OCI-LY3 (cell line): ENCODE measurements around the gene WDR37.

Experiments used
- H2AFZ ChIP-seq: fragments of 200-600, 300-600 bp; shearing (Covaris generic); 2 replicates; pipeline ENCODE4 v1.6.0; 2014; ENCODE audit warnings: antibody characterized with exemption, low read depth, low read length
- H3K27ac ChIP-seq: fragments of 200-600, 300-600 bp; sonication (generic); 2 replicates; pipeline ENCODE4 v1.5.1; 2014; ENCODE audit warnings: mild to moderate bottlenecking, low read length, moderate library complexity, mixed read lengths
- H3K27me3 ChIP-seq: fragments of 200-600, 300-600 bp; sonication (generic); 2 replicates; pipeline ENCODE4 v1.6.1; 2014; ENCODE audit warnings: low read depth, low read length, mixed read lengths
- H3K36me3 ChIP-seq: fragments of 200-600, 300-600 bp; sonication (generic); replicated peaks from 2 replicates; pipeline ENCODE3; 2014; ENCODE audit warnings: low read depth, low read length, mixed read lengths
- H3K4me1 ChIP-seq: fragments of 300-600, 200-600 bp; sonication (generic); 2 replicates; pipeline ENCODE4 v1.6.1; 2014; ENCODE audit warnings: low read length, mixed read lengths
- H3K4me2 ChIP-seq: fragments of 200-600, 300-600 bp; sonication (generic); 2 replicates; pipeline ENCODE4 v1.6.1; 2014; ENCODE audit warnings: low read length, mixed read lengths
- H3K4me3 ChIP-seq: fragments of 300-600, 200-600 bp; sonication (generic); 2 replicates; pipeline ENCODE4 v1.5.1; 2014; ENCODE audit warnings: antibody characterized with exemption, mild to moderate bottlenecking, low read length, moderate library complexity
- H3K79me2 ChIP-seq: fragments of 300-600, 200-600 bp; shearing (Covaris generic); 2 replicates; pipeline ENCODE4 v1.6.1; 2014; ENCODE audit warnings: mild to moderate bottlenecking, low read length, mixed read lengths
- H3K9ac ChIP-seq: fragments of 300-600, 200-600 bp; shearing (Covaris generic); 2 replicates; pipeline ENCODE4 v1.6.0; 2014; ENCODE audit warnings: mild to moderate bottlenecking, low read length, moderate library complexity
- H3K9me3 ChIP-seq: fragments of 200-600, 300-600 bp; shearing (Covaris generic); 2 replicates; pipeline ENCODE4 v1.6.1; 2014; ENCODE audit warnings: low read length, mixed read lengths; ENCODE audit not compliant: insufficient read depth
- H4K20me1 ChIP-seq: fragments of 200-600, 300-600 bp; sonication (generic); 2 replicates; pipeline ENCODE4 v1.6.1; 2016; ENCODE audit warnings: low read length, mixed read lengths; ENCODE audit not compliant: insufficient read depth
- EZH2phosphoT487 ChIP-seq: fragments of 200-600 bp; shearing (Covaris generic); IDR thresholded peaks from 2 replicates; pipeline ENCODE4 v1.6.1; 2018; ENCODE audit warnings: antibody characterized with exemption, mixed run types, low read depth
- TF ChIP-seq, protein P1 (sequence below): fragments of 200-600, 300-600 bp; sonication (generic); IDR thresholded peaks from 2 replicates; pipeline ENCODE4 v1.5.1; 2014; ENCODE audit warnings: antibody characterized with exemption, low read length, low read depth

WDR37 gene

DNA sequence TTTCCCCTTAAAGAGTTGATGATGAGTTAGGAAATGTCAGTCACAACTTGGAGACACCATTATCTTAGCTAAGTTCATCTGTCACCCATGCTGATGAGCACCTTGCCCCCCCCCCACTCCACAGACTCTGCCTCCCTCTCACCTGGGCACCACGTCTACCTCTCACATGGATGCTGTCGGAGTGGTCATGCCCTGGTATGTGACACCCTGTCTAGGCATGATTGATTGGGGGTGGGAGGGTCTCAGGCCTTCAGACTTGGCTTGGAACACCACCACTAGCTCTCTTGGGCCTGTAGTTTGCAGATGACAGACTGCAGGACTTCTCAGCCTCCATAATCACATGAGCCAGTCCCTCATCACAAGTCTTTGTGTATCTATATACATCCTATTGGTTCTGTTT is 78.0 kb downstream of the WDR37 start:
- Histone ChIP-seq H3K4me3 (no peak overlapping the region), H3K9me3 (no peaks in the 10 kb centered on the region), H3K27ac (no peak overlapping the region), H3K79me2 (no peaks in the 10 kb centered on the region), H2AFZ (no peak overlapping the region), H3K9ac (no peak overlapping the region), H3K36me3 (peaks cover 8% of the 10 kb centered on the region), H3K4me1 (no peaks in the 10 kb centered on the region), H3K4me2 (no peak overlapping the region), H4K20me1 (no peaks in the 10 kb centered on the region), H3K27me3 (no peaks in the 10 kb centered on the region)
- TF ChIP-seq EZH2phosphoT487 = no peak
- TF ChIP-seq, protein P1, sequence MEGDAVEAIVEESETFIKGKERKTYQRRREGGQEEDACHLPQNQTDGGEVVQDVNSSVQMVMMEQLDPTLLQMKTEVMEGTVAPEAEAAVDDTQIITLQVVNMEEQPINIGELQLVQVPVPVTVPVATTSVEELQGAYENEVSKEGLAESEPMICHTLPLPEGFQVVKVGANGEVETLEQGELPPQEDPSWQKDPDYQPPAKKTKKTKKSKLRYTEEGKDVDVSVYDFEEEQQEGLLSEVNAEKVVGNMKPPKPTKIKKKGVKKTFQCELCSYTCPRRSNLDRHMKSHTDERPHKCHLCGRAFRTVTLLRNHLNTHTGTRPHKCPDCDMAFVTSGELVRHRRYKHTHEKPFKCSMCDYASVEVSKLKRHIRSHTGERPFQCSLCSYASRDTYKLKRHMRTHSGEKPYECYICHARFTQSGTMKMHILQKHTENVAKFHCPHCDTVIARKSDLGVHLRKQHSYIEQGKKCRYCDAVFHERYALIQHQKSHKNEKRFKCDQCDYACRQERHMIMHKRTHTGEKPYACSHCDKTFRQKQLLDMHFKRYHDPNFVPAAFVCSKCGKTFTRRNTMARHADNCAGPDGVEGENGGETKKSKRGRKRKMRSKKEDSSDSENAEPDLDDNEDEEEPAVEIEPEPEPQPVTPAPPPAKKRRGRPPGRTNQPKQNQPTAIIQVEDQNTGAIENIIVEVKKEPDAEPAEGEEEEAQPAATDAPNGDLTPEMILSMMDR = no peak

DNA sequence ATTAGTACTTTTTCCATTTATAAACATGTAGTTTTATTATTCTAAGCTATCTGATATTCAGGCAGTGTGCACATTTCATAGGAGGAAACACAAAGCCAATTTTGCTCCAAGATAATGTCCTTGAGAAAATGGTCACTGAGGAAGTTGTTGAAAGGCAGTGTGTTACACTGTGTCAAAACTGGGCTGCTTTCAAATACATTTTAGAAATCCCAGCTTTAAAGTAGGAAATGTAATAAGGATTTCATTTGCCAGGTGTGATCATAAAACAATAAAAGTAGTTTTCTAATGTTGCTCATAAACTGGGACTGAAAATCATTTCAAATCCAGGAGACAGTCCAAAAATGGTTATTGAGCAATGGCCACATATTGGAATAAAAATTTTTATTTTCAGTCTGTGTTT is 80.1 kb downstream of the WDR37 start:
- Histone ChIP-seq H3K9ac (no peak overlapping the region), H3K9me3 (no peaks in the 10 kb centered on the region), H3K27me3 (no peaks in the 10 kb centered on the region), H3K4me3 (no peak overlapping the region), H2AFZ (no peak overlapping the region), H3K79me2 (no peaks in the 10 kb centered on the region), H4K20me1 (no peaks in the 10 kb centered on the region), H3K36me3 (no peaks in the 10 kb centered on the region), H3K4me2 (no peak overlapping the region), H3K27ac (no peak overlapping the region), H3K4me1 (no peaks in the 10 kb centered on the region)
- TF ChIP-seq EZH2phosphoT487 = no peak
- TF ChIP-seq, protein P1 = no peak

DNA sequence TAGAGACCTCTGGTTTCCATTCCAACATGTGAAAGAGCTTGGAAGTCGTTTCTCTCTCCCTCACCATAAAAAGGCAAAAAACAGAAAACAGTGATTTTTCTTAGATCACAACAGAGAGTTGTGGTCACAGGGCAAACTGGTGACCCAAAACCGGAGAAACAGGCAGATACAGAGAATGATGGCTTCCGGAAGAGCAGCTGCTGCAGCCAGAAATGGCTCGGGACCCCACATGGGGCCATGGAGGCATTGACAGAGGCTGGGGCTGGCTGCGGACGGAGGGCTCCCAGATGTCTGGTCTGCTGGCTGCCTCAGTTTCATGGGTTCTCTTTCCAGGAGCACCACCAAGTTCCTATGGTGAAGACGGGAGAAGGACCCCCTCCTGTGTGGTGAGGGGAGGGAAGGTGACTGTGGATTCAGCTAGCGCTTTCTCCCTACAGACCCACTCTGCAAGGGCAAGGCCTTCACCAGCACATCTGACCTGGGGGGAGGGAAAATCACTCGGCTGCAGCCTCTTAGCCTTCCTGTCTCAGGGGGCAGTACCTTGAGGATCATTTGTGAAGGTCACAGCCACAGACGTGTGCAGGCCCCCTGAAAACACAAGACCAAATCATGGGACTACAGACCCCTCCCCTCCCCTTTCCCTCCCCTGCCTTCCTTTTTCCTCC is 81.4 kb downstream of the WDR37 start:
- no peaks in the 10 kb centered on the region for H4K20me1 ChIP-seq
- no peaks in the 10 kb centered on the region for H3K27me3 ChIP-seq
- no peaks in the 10 kb centered on the region for H3K4me1 ChIP-seq
- H3K4me3 ChIP-seq = no peak overlapping the region
- H3K9ac ChIP-seq = no peak overlapping the region
- no peaks in the 10 kb centered on the region for H3K36me3 ChIP-seq
- no peaks in the 10 kb centered on the region for H3K9me3 ChIP-seq
- H3K79me2 ChIP-seq = no peaks in the 10 kb centered on the region
- H3K4me2 ChIP-seq = no peak overlapping the region
- no peak overlapping the region for H2AFZ ChIP-seq
- H3K27ac ChIP-seq = no peak overlapping the region
- no peak for TF ChIP-seq EZH2phosphoT487
- TF ChIP-seq, protein P1 = no peak

DNA sequence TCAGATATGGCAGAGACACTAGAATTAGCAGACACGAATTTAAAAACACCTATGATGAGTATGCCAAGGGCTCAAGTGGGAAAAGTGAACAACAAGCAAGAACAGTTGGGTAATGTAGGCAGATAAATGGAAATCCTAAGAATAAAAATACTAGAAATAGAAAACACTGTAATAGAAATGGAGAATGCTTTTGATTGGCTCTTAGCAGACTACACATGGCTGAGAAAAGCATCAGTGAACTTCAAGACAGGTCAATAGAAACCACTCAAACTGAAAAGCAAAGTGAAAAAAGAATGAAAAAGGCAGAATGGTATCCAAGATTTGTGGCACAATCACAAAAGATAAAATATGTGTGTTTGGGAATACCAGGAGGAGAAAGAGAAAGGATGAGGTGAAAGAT is 82.3 kb downstream of the WDR37 start:
- H3K27ac ChIP-seq = no peak overlapping the region
- no peak overlapping the region for H2AFZ ChIP-seq
- no peak for TF ChIP-seq EZH2phosphoT487
- TF ChIP-seq, protein P1 = no peak
- H3K9ac ChIP-seq = no peak overlapping the region
- H3K4me1 ChIP-seq = no peaks in the 10 kb centered on the region
- H4K20me1 ChIP-seq = no peaks in the 10 kb centered on the region
- H3K36me3 ChIP-seq = no peaks in the 10 kb centered on the region
- H3K27me3 ChIP-seq = no peaks in the 10 kb centered on the region
- H3K9me3 ChIP-seq = no peaks in the 10 kb centered on the region
- no peak overlapping the region for H3K4me2 ChIP-seq
- no peak overlapping the region for H3K4me3 ChIP-seq
- no peaks in the 10 kb centered on the region for H3K79me2 ChIP-seq
